ENCODE measurements around the gene MTNR1A.
"Not testable (repeated sequence)": the region's sequence is repeated elsewhere in the genome, so short reads cannot be mapped to it uniquely, and the experiment has no call there.

Gene MTNR1A

DNA sequence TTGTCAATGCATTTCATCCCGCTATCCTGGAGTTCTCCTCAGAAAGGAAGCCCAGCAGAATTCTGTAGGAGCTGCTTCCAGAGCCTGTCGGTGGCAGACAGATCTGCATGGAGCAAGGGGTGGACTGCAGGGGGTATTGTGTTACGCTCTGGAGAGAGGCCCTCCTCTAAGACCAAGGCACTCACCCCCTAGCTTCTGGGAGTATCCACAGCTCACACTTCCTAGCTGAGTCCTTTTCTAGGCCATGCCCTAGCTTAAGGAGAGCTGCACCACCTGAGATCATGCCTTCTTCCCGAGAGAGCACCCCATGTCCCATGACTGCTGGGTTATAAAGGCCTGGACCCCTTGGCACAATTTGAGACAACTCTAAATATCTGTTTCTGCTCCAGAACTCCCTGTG, 39.1 kb downstream of the MTNR1A start:
- DNase-seq: no peak
- Histone ChIP-seq H3K27me3 (no peaks in the 10 kb centered on the region), H3K4me3 (ENCODE audit: low read depth, low read length) (no peak overlapping the region), H3K36me3 (no peaks in the 10 kb centered on the region), H3K9me3 (no peaks in the 10 kb centered on the region), H3K4me1 (no peaks in the 10 kb centered on the region)
- TF ChIP-seq, protein P1, sequence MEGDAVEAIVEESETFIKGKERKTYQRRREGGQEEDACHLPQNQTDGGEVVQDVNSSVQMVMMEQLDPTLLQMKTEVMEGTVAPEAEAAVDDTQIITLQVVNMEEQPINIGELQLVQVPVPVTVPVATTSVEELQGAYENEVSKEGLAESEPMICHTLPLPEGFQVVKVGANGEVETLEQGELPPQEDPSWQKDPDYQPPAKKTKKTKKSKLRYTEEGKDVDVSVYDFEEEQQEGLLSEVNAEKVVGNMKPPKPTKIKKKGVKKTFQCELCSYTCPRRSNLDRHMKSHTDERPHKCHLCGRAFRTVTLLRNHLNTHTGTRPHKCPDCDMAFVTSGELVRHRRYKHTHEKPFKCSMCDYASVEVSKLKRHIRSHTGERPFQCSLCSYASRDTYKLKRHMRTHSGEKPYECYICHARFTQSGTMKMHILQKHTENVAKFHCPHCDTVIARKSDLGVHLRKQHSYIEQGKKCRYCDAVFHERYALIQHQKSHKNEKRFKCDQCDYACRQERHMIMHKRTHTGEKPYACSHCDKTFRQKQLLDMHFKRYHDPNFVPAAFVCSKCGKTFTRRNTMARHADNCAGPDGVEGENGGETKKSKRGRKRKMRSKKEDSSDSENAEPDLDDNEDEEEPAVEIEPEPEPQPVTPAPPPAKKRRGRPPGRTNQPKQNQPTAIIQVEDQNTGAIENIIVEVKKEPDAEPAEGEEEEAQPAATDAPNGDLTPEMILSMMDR (IDR thresholded peaks at IDR 0.05; ENCODE audit: low read depth, low read length): no peak

DNA sequence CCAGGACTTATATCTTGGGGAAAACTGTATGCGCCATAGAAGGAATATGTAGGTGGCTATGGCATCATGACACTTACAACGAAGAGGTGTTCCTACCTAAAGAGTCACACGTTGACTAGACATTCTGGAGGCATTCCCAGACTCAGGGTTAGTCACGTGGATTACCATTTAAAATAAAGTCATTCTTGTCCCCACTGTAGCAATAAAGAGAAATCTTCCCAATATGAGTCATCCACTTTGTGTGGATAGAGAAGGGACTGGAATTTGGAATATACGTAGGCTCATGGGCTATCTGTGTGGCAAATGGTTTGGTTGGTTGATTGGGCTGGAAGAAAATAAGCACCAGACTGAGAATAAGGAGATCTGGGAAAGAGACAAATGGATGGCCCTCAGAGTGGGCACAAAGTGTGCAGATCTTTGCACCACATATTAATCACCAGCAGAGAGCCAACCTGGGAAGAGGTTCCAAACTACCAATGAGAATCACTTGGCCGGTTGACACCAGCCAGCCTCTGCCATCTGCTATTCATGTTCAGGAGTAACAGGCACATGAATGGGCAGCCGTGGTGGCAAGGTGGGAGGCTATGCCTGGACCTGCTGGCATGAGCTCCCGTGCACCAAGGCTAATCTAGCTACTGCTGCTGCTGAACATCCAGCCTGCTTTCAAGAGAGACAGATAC, 41.0 kb downstream of the MTNR1A start:
- Histone ChIP-seq H3K9me3 (no peaks in the 10 kb centered on the region), H3K4me3 (ENCODE audit: low read depth, low read length) (no peak overlapping the region), H3K4me1 (no peaks in the 10 kb centered on the region), H3K27me3 (no peaks in the 10 kb centered on the region), H3K36me3 (no peaks in the 10 kb centered on the region)
- TF ChIP-seq, protein P1 (IDR thresholded peaks at IDR 0.05; ENCODE audit: low read depth, low read length): no peak
- DNase-seq: no peak

DNA sequence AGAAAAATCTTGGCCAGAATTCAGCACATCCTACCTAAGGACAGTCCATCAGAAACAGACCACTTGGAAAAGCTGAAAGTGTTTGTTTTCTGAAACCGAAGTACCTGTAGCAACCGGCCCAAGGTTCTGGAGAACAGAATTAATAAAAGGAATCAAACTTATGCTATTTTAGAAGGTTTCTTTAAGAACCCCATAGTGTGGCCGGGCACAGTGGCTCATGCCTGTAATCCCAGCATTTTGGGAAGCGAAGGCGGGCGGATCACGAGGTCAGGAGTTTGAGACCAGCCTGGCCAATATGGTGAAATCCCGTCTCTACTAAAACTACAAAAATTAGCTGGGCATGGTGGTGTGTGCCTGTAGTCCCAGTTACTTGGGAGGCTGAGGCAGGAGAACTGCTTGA, 50.6 kb downstream of the MTNR1A start:
- H3K4me3 ChIP-seq (ENCODE audit: low read depth, low read length); H3K9me3 ChIP-seq; H3K27me3 ChIP-seq; DNase-seq; H3K4me1 ChIP-seq; H3K36me3 ChIP-seq: not testable (repeated sequence)

DNA sequence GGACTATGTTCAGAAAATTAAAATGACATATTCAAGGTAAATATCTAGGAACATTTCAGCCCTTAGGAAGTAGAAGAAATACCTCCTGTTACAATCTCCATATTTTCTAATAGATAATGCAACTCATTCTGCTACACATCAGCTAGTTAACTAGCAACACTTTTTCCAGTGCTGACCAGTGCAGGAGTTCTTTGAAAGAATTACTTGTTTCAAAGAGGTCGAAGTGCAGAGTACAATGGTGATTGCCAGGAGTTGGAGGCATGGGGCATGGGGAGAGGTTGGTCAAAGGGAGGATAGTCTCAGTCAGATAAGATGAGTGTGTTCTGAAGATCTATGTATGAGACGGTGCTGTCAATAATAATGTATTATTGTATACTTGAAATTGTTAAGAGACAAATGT, 53.1 kb downstream of the MTNR1A start:
- no peak for DNase-seq
- Histone ChIP-seq H3K4me3 (ENCODE audit: low read depth, low read length) (no peak overlapping the region), H3K9me3 (no peaks in the 10 kb centered on the region), H3K4me1 (no peaks in the 10 kb centered on the region), H3K27me3 (no peaks in the 10 kb centered on the region), H3K36me3 (no peaks in the 10 kb centered on the region)
- TF ChIP-seq, protein P1 (IDR thresholded peaks at IDR 0.05; ENCODE audit: low read depth, low read length): no peak

DNA sequence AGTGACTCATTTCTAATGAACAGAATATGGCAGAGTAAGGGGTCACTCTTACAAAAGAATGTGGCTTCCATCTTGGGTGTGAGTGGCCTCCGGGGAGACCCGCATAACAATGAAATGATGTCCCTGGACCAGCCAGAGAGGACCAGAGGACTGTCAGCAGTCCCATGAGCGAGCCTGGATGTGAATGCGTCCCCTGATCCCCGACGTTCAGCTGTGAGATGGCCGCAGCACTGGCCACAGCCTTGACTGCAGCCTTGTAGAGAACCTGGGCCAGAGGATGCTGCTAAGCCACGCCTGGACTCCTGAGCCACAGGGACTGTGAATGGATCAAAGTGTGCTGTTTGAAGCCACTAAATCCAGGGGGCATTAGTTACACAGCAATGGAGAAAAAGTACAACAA, 53.8 kb downstream of the MTNR1A start:
- H3K27me3 ChIP-seq: no peaks in the 10 kb centered on the region
- DNase-seq: no peak

DNA sequence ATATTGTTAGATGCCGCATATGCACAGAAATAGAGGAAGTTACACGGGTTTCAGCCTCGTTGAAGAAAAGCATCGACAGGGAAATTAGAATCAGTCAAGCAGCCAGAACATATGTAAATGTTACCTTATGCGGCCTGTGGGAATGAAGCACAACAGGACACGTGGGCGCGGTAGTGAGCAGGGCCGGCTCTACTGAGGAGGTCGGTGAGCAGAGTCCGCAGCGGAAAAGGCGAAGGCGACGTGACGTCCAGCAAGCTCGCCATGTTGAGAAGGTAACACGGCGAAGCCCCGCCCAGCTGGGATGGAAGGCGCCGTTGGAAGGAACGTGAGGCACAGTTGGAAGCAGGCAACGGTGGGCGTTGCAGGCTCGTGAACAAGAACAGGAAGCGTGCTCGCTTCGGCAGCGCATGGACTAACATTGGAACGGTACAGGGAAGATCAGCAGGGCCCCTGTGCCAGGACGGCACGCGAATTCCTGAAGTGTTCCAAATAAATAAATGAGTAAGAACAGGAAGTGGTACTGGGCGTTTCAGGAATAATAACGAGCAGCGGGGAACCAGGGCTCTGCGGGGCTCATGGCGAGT, 54.6 kb downstream of the MTNR1A start:
- TF ChIP-seq, protein P1 (IDR thresholded peaks at IDR 0.05; ENCODE audit: low read depth, low read length): no peak
- Histone ChIP-seq H3K36me3 (no peaks in the 10 kb centered on the region), H3K4me1 (no peaks in the 10 kb centered on the region), H3K4me3 (ENCODE audit: low read depth, low read length) (no peak overlapping the region), H3K9me3 (no peaks in the 10 kb centered on the region), H3K27me3 (no peaks in the 10 kb centered on the region)
- DNase-seq: no peak

More for the DNA sequence above, 53.8 kb downstream of the MTNR1A start:
- Histone ChIP-seq H3K9me3 (no peaks in the 10 kb centered on the region), H3K4me3 (ENCODE audit: low read depth, low read length) (no peak overlapping the region), H3K4me1 (no peaks in the 10 kb centered on the region), H3K36me3 (no peaks in the 10 kb centered on the region)
- TF ChIP-seq, protein P1 (IDR thresholded peaks at IDR 0.05; ENCODE audit: low read depth, low read length): no peak

Measured in BE2C (cell line).